CD4-positive, alpha-beta T cell (primary cell): ENCODE measurements around the gene RAPH1. TPM values are rescaled to one million over a fixed set of nuclear protein-coding genes. Genes with fewer than 3 reads are reported as not detected.

Experiments
- ATAC-seq: fragments of 200-7000 bp; cut with Tn5 transposase; one replicate; pipeline ENCODE4 v1.10.0; 2022; ENCODE audit warnings: mild to moderate bottlenecking; ENCODE audit not compliant: poor library complexity
- CTCF ChIA-PET: fragments of 350-600 bp; sonication (Branson Sonifier 250); formaldehyde crosslinking; loops from one replicate; lab custom pipeline; 2021; ENCODE audit warnings: antibody characterized with exemption, inconsistent platforms; lab: Charles Lee
- POLR2A ChIA-PET: fragments of 350-600 bp; sonication (Branson Sonifier 250); formaldehyde crosslinking; loops from one replicate; lab custom pipeline; 2021; ENCODE audit warnings: antibody characterized with exemption, inconsistent platforms; lab: Charles Lee
- DNase-seq, 14 experiments: peaks; one replicate each; pipeline ENCODE4 v3.0.0-alpha.2; 2013 to 2020; ENCODE audit warnings: mixed read lengths in 2 of 14
- H3K27ac ChIP-seq, 2 donors: one replicate each; pipeline versions ENCODE4 v1.5.1 to v1.7.0; 2013; ENCODE audit warnings: low read length in 2 of 2, low read depth in 1 of 2, mild to moderate bottlenecking in 1 of 2
- H3K27me3 ChIP-seq, 2 experiments: 1 replicate in 1 of 2; 2 replicates in 1 of 2; pipeline versions ENCODE4 v1.6.1 to v1.7.0; 2013; ENCODE audit warnings: low read length in 2 of 2, control low read depth in 1 of 2, mild to moderate bottlenecking in 1 of 2, moderate library complexity in 1 of 2; ENCODE audit not compliant: insufficient read depth in 2 of 2, control insufficient read depth in 1 of 2
- H3K36me3 ChIP-seq: one replicate; pipeline ENCODE4 v1.6.1; 2013; ENCODE audit warnings: low read length, control low read depth; ENCODE audit not compliant: insufficient read depth
- H3K4me1 ChIP-seq: one replicate; pipeline ENCODE4 v1.6.1; 2013; ENCODE audit warnings: low read length, control low read depth; ENCODE audit not compliant: insufficient read depth
- H3K4me3 ChIP-seq: one replicate; pipeline ENCODE4 v1.5.1; 2013; ENCODE audit warnings: mild to moderate bottlenecking, low read length, moderate library complexity
- H3K9me3 ChIP-seq, 2 experiments: 1 replicate in 1 of 2; 2 replicates in 1 of 2; pipeline versions ENCODE4 v1.6.1 to v1.7.0; 2013; ENCODE audit warnings: low read length in 2 of 2, mild to moderate bottlenecking in 2 of 2, control low read depth in 1 of 2, moderate library complexity in 1 of 2; ENCODE audit not compliant: control insufficient read depth in 1 of 2, insufficient read depth in 1 of 2
- H3K27ac Mint-ChIP-seq: one replicate; pipeline ENCODE4 v1.8.0; 2020; ENCODE audit warnings: mixed read lengths
- H3K27me3 Mint-ChIP-seq: one replicate; pipeline ENCODE4 v1.8.0; 2021; ENCODE audit warnings: mixed read lengths
- H3K36me3 Mint-ChIP-seq: one replicate; pipeline ENCODE4 v1.8.0; 2021; ENCODE audit warnings: low read depth, mixed read lengths
- H3K4me1 Mint-ChIP-seq: one replicate; pipeline ENCODE4 v1.8.0; 2021; ENCODE audit warnings: low read depth, mixed read lengths
- H3K4me3 Mint-ChIP-seq: one replicate; pipeline ENCODE4 v1.8.0; 2020; ENCODE audit warnings: mild to moderate bottlenecking, mixed read lengths
- H3K9me3 Mint-ChIP-seq: one replicate; pipeline ENCODE4 v1.8.0; 2020; ENCODE audit warnings: mixed read lengths
- intact Hi-C, 2 experiments: fragments of 100-400 bp; cut with DNase I in 1 of 2; cut with micrococcal nuclease in 1 of 2; formaldehyde crosslinking; loops; one replicate each; pipeline versions ENCODE4 v1.15.1 to v1.9.0; 2023 to 2025; cut with DNase I, micrococcal nuclease
- total RNA-seq, 174 experiments: library from RNA in 2 of 174; stranded (reverse) in 2 of 174; gene quantifications; one replicate each; pipeline ENCODE4 v1.2.3 and lab custom pipeline; 2021 to 2026
- TF ChIP-seq, protein P1 (sequence below): fragments of 200-600 bp; IDR thresholded peaks from one replicate; pipeline ENCODE4 v1.8.0; 2022; ENCODE audit warnings: antibody characterized with exemption, mild to moderate bottlenecking

RAPH1 gene
- total RNA-seq, 2 experiments from 2014 or later: 4.3 to 5.8 TPM

GRCh38 chr2:203548887-203549286, 13.8 kb upstream of the RAPH1 start:
- intact Hi-C loops: no loop called here
- Mint-ChIP-seq H3K9me3 (no peaks in the 10 kb centered on the region), H3K4me3 (no peak overlapping the region), H3K27me3 (no peaks in the 10 kb centered on the region), H3K36me3 (no peaks in the 10 kb centered on the region), H3K27ac (no peak overlapping the region), H3K4me1 (peaks cover 7% of the 10 kb centered on the region)
- no peaks in the 10 kb centered on the region for H3K9me3 ChIP-seq
- no peak for ATAC-seq
- ChIA-PET POLR2A (no interaction called here), CTCF (no interaction called here)
- H3K36me3 ChIP-seq: no peaks in the 10 kb centered on the region
- no peaks in the 10 kb centered on the region for H3K4me1 ChIP-seq
- TF ChIP-seq, protein P1, sequence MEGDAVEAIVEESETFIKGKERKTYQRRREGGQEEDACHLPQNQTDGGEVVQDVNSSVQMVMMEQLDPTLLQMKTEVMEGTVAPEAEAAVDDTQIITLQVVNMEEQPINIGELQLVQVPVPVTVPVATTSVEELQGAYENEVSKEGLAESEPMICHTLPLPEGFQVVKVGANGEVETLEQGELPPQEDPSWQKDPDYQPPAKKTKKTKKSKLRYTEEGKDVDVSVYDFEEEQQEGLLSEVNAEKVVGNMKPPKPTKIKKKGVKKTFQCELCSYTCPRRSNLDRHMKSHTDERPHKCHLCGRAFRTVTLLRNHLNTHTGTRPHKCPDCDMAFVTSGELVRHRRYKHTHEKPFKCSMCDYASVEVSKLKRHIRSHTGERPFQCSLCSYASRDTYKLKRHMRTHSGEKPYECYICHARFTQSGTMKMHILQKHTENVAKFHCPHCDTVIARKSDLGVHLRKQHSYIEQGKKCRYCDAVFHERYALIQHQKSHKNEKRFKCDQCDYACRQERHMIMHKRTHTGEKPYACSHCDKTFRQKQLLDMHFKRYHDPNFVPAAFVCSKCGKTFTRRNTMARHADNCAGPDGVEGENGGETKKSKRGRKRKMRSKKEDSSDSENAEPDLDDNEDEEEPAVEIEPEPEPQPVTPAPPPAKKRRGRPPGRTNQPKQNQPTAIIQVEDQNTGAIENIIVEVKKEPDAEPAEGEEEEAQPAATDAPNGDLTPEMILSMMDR: no peak
- no peak overlapping the region for H3K27ac ChIP-seq
- no peak for DNase-seq
- no peaks in the 10 kb centered on the region for H3K27me3 ChIP-seq
- no peak overlapping the region for H3K4me3 ChIP-seq

GRCh38 chr2:203547356-203547755, 12.3 kb upstream of the RAPH1 start:
- Histone ChIP-seq H3K4me1 (no peaks in the 10 kb centered on the region), H3K27ac (no peak overlapping the region), H3K4me3 (no peak overlapping the region), H3K9me3 (no peaks in the 10 kb centered on the region), H3K27me3 (no peaks in the 10 kb centered on the region), H3K36me3 (no peaks in the 10 kb centered on the region)
- intact Hi-C loops: no loop called here
- ChIA-PET CTCF (no interaction called here), POLR2A (interaction anchor here (0.6 kb wide), 1 partner anchor 101 kb away, joined by 3 read pairs; no protein-coding TSS in a partner anchor)
- Mint-ChIP-seq H3K4me3 (no peak overlapping the region), H3K4me1 (peaks cover 7% of the 10 kb centered on the region), H3K36me3 (no peaks in the 10 kb centered on the region), H3K27me3 (no peaks in the 10 kb centered on the region), H3K27ac (no peak overlapping the region), H3K9me3 (no peaks in the 10 kb centered on the region)
- DNase-seq (no peak), ATAC-seq (no peak)
- TF ChIP-seq, protein P1: no peak

DNA sequence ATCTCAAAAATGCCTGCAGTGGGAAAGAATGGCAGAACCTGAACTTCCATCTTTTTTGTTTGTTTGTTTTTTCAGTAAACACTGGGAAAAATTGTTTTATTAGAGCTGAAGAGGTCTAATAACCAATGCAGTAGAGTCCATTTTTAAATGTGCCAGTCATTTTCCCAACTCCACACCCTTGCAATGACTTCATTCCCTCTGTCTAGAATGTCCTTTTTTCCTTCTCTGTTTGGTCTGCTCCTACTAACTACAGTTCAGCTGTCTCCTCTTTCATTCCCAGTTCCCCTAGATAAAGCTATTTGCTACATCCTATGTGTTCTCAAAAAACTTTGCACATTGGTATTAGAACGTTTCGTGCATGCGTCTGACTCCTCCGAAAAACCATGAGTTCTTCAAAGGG, 9.3 kb upstream of the RAPH1 start:
- no peaks in the 10 kb centered on the region for H3K4me1 ChIP-seq
- TF ChIP-seq, protein P1: no peak
- peaks cover 7% of the 10 kb centered on the region for H3K4me1 Mint-ChIP-seq
- H3K9me3 ChIP-seq: no peaks in the 10 kb centered on the region
- intact Hi-C loops: no loop called here
- no peaks in the 10 kb centered on the region for H3K9me3 Mint-ChIP-seq
- DNase-seq (no peak), ATAC-seq (no peak)
- no peak overlapping the region for H3K4me3 Mint-ChIP-seq
- POLR2A ChIA-PET: no interaction called here
- no peaks in the 10 kb centered on the region for H3K27me3 Mint-ChIP-seq
- CTCF ChIA-PET: interaction anchor here (0.7 kb wide), 1 partner anchor 10 kb away, joined by 3 read pairs; the partner anchor contains the start of gene RAPH1
- H3K27me3 ChIP-seq: no peaks in the 10 kb centered on the region
- no peak overlapping the region for H3K4me3 ChIP-seq
- no peaks in the 10 kb centered on the region for H3K36me3 Mint-ChIP-seq
- H3K27ac ChIP-seq: no peak overlapping the region
- H3K36me3 ChIP-seq: no peaks in the 10 kb centered on the region
- H3K27ac Mint-ChIP-seq: no peak overlapping the region
